T1000 (cell line): ENCODE measurements around the gene SLC7A7.
"Not testable (repeated sequence)": the region's sequence is repeated elsewhere in the genome, so short reads cannot be mapped to it uniquely, and the experiment has no call there.

Source experiments
- DNase-seq: peaks from one replicate; lab custom pipeline; 2025; ENCODE audit warnings: mixed read lengths; lab: John Stamatoyannopoulos, UW

SLC7A7 gene

DNA sequence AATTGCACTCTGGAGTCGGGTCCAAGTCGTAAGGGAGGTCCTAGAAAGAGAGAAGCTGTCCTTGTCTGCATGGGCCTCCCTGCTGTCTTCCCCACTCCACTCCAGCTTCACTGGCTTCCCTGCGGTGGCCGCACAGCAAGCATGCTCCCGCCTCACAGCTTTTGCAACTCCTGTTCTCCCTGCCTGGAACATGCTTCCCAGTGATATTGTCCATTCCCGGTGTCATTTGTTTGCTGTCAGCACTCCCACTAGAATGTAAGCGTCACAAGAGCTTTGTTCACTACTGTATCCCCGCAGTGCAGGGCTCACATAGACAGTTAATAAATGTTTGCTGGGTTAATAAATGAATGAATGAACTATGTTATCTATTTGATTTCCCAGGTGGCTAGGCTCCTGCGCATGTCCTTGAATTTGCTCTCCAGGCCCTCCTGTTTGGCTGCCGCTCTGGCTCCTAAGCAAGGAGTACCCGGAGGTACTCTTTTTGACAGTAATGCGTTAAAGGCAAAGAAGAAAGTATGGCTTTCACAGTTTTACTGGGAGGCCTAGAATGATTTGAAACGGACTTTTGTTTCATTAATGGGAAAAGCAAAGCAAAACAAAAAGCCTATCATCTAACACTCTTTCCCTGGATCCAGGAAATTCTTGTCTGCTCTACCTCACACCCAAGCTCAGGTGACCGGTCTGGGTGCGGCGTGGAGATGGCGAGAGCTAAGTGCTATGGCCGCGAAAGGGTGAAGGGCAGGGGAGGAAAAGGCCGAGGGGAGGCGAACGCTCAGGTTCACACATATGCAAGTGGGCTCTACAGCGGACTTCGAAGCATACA, 6.2 kb upstream of the SLC7A7 start:
- DNase-seq = no peak

DNA sequence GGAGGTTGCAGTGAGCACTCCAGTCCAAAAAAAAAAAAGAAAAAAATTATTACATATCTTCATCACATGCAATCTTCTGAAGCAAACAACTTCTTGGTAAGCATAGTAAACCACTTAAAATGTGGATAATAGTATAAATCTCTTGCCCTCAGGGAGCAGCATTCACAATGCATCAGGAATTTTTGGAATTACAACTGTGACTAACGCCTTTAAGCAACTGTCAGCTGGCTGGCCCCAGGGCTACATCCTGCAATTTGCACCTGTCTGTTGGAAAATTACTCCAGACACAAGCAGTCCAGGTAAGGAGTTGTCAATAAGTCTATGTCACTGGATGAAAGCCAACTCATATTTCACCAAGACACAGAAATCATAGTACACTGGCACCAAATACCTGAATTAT, 5.5 kb upstream of the SLC7A7 start:
- DNase-seq = no peak

DNA sequence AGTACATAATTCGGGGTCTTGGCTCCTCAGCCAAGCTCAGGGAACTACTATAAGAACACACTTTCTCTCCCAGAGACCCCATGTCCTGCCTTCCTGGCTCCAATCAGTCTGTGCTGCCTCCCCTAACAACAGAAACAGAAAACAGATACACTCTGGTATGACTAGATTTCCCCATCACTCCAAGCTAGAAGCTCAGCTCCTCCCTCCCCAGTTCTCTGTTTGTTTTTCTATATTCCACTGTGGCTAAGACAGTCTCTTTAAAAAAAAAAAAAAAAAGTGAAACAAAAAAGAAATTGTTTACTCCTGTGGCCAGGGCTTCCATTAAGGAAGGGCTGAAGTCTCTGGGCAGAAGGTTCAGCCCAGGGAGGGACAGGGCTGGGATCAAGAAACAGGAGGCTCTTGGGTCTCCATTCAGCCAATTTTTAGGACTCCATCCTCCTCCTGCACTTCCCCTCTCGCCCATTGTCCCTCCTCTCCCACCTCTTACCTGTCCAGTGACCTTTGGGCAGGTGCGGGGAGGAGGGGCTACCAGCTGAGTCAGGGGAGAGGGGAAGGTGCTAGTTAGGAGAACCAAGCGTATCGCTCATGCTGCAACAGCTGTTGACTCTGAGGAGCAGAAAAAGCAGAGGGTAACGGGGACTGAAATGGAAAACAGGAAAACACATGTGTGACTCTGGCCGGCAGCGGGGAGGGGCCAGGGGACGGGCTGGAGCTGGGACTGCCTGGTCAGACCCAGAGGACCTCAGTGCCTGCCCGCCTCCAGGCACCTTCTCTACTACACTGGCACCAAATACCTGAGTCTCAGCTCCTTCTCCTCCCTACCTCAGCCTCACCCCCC, 4.1 kb upstream of the SLC7A7 start:
- DNase-seq = no peak

DNA sequence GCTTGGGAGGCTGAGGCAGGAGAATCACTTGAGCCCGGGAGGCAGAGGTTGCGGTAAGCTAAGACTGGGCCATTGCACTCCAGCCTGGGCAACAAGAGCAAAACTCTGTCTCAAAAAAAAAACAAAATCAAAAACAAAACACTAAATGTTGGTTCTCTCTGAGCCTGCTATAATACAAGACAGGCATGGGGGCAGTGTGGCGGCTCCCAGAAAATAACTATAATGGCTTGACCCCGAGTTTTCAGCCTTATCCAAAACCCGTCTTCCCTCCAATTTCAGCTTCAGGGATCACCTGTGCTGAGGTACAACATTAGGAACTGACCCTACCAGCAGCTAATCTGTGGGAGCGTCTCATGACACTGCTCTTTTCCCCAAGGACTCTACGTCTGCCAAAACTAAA, 862 bp downstream of the SLC7A7 start:
- DNase-seq = no peak

DNA sequence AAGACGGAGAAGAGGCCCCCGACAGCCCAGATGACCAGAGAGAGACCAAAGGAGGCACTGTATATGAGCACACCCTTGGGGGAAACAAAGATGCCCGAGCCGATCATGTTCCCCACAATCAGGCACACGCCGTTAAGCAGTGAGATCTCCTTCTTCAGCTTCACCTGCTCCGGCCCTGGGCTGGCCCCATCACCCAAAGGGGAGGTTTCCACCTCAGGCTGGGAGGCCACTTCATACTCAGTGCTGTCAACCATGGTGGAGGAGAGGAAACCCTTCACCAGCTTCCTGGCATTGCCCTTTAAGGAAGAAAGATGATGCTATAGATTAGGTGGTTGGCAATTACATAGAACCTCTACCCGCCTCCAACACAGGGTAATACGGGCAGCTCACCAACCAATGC, 2.1 kb downstream of the SLC7A7 start:
- no peak for DNase-seq

DNA sequence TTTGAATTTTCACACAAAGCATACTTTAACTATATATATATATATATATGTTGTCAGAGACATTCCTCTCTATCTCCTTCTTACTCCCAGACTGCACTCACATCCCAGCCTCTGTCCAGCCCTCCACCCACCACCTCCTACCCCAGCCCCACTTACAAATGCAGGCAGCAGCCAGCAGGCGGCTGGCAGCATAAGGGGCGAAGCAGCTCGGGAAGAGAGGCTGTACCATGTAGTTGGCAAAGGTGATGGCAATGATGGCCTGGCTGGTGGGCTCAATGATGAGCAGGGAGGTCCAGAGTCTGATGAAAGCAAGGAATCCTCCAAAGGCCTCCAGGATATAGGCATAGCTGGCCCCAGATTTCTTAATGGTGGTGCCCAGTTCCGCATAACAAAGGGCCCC, 2.5 kb downstream of the SLC7A7 start:
- DNase-seq = no peak

DNA sequence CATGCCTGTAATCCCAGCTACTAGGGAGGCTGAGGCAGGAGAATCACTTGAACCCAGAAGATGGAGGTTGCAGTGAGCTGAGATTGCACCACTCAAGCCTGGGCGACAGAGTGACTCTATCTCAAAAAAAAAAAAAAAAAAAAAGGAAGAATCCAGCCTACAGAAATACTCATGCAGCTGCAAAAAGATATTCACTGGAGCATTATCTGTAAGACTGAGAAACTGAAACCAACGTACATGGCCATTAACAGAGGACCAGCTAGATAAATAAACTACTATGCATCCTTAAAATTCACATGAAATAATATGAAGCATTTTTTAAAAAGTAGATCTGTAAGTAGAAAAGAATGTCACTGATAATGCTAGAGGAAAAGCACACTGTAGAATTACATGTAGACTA, 3.5 kb downstream of the SLC7A7 start:
- no peak for DNase-seq

DNA sequence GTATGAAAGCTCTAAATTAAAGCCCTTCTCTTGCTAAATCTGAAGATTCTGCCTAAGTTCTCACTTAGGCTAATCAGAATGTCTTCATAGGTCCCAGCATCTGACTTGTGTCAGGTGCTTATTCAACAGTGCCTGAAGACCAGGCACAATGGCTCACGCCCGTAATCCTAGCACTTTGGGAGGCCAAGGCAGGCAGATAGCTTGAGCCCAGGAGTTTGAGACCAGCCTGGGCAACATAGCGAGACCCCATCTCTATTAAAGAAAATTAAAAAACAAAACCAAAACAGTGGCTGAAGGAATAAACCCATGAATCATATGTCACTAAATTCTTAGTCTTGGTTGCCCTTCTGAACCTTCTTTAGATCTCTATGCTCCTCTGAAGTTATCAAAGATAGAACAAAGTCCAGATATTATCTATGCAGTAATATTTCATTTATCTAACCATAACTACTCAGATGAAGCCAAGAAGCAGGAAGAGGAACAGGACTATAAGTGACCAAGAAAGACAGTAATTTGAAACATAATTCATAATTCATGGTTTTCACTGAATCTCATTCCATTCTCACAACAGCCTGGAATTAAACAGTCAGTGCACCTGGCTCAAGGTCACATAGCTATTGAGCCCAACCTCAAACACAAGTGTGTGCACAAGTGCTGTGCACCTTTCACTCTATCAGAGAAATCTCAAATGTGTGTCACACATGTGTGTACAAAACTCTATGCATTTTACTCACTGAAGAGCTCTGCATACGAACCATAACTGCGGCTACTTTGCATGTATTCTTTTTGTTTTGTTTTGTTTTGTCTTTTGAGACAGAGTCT, 6.6 kb downstream of the SLC7A7 start:
- DNase-seq = no peak

DNA sequence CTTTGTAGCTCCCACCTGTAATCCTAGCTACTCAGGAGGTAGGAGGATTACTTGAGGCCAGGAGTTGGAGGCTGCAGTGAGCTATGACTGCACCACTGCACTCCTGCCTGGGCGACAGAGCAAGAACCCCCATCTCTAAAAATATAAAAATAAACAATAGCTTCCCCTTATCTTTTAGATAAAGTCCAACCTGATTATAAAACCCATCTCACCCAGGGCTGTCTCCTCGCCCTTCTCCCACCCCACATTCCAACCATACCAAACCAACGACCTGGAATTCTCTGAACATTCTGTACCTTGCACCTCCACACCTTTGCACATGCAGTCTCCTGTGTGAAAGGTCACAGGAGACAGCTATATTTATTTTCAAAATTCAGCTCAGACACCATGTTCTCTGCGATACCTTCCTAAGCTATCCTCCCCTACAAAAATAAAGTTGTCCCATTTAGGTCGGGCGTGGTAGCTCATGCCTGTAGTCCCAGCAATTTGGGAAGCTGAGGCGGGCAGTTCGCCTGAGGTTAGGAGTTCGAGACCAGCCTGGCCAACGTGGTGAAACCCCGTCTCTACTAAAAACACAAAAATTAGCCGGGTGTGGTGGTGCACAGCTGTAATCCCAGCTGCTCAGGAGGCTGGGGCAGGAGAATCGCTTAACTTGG, 7.7 kb downstream of the SLC7A7 start:
- DNase-seq = no peak

DNA sequence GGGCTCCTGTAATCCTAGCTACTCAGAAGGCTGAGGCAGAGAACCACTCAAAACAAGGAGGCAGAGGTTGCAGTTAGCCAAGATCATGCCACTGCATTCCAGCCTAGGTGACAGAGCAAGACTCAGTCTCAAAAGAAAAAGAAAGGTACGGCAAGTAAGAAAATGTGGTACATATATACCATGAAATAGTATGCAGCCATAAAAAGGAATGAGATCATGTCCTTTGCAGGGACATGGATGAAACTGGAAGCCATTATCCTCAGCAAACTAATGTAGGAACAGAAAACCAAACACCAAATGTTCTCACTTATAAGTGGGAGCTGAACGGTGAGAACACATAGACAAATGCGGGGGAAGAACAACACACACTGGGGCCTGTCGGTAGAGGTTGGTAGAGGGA, 10.0 kb downstream of the SLC7A7 start:
- not testable (repeated sequence) for DNase-seq

DNA sequence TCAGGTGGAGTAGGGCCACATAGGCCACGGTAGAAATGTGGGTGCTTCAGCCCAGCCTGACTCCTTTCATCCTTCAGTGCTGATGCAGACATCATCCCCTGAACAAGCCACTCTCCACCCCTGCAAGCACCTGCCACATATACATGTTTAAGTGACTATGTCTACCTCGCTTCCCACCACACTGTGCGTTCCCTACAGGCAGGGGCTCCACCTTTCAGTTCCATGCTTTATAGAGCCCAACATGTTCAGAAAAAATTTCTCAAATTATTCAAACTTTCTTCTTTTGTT, 11.6 kb downstream of the SLC7A7 start:
- DNase-seq = no peak

DNA sequence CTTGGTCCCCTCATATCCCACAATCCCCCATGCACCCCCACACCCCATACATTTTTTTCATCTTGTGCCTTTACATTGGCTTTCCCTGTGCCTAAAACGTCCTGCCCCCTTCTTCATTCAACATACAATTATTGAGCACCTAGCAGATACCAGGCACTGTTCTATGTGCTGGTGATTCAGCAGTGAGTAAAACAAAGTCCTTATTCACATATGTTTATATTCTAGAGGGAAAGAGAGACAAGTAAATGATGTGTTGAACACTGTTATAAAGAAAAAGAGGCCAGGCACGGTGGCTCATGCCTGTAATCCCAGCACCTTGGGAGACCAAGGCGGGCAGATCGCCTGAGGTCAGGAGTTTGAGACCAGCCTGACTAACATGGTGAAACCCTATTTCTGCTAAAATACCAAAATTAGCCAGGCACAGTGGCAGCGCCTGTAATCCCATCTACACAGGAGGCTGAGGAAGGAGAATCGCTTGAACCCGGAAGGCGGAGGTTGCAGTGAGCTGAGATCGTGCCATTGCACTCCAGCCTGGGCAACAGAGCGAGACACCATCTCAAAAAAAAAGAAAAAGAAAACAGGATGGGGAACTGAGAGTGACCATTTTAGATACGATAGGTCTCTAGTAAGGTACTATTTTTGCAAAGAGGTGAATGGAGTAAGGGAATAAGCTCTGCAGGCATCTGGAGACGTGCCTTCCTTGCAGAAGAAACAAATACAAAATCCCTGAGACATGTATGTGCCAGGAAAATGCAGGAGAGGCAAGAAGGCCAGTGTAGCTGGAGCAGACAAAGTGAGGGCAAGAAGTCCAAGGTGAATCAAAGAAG, 12.2 kb downstream of the SLC7A7 start:
- no peak for DNase-seq

DNA sequence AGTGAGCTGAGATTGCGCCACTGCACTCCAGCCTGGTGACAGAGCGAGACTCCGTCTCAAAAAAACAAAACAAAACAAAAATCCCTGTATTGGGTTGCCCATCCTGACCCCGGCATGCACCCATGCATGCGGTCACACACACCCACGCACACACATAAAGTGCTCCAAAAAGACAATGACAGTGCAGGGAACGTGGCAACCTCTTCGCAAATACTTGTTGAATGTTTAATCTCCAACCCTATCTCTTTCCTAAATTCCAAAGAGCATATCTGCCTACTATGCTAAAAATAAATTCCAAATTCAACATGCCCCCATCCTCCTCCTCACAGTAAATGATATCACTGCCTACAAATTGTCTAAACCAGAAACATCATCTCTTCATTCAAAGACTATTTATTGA, 13.5 kb downstream of the SLC7A7 start:
- DNase-seq = no peak

DNA sequence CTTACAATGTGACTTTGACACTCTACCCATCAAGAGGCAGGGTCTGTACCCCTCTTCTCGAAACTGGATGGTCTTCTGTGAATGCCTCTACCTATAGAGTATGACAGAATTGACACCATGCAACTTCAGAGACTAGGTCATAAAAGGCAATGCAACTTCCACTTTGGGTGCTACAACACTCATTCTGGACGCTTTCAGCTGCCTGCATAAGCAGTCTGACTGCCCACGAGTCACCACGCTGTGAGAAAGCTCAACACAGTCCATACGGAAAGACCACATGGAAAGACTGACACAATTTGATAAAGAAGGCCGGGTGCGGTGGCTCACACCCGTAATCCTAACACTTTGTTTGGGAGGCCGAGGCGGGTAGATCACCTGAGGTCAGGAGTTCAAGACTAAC, 14.9 kb downstream of the SLC7A7 start:
- no peak for DNase-seq

DNA sequence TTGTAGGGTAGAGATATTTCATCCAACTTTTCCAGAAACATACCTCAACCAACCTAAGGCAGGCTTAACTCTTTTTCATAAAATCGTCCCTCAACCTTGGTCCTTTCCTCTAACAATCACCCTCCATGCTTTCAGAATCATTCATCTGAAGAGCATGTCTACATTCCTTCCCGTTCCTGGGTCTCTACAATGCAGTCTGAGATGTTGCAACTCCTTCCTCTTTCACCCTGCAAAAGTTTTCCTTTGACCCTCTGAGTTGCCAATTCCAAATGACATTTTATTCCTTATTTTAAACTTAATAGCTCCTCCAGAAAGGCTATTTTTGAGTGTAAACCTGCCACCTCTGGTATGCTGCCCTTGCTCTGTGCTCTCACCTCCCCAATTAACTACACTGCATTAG, 16.7 kb downstream of the SLC7A7 start:
- no peak for DNase-seq

DNA sequence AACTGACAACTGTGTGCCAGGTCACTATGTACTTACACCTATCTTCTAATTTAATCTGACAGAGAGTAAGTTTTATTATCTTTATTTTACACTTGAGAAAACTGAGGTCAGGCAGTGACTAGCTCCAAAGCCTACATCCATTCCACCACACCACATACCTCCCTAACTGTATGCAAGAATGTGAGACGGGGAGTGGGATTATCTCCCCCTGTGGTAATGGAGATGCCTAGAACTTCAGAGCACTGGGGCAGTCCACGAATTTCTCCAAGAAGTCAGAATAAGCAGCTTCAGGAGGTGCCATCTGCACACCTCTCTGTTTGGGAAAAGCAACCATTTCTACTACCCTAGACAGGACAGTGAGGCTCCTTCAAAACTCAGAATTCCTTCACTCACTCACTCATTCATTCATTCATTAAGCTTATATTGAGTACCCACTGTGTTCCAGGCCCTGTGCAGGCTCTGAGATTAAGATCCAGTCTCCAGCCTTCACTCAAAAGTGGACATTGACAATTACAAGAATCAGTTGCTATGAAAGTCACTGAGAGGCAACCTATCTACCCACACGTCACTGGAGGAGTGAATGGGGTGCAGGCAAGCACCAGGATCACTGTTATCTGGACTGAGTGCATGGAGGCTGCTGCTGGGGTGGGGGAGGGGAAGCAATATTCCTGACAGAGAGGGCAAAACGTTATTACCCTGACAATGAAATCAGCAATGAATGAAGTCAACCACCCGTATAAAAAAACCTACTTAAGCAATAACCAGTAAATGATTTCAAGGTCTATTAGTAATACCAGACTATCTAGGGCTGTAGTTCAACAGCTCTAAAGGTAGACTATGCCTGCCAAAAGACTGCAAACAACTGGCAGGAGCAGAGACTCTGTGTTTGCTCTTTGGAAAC, 18.0 kb downstream of the SLC7A7 start:
- DNase-seq = no peak

DNA sequence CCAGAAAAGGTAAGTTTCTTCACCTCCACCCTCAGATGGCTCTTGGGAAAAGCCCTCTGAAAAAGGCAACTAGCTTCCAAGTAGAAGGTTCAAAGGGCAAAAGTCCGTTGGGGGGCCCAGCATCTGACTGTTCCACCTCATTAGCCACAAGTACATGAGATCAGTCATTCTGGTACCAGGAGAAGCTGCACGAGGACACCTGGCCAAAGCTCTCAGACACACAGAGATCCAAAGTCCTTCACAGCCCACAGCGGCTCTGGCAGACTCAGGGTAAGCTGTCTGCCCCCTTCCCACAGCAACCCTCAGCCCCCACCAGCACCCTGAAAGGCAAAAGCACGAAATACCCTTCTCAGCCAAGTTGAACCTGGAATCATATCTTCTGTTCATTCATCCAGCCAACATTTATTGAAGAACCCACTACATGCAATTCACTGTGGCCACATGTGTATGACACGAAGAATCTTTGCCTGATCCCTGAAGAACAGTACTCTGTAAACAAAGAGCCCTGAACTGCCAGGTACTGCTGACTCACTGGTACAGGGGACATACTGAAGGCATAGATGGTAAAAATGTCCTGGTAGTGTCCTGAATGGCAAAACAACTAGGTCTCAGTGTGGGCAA, 19.0 kb downstream of the SLC7A7 start:
- no peak for DNase-seq

DNA sequence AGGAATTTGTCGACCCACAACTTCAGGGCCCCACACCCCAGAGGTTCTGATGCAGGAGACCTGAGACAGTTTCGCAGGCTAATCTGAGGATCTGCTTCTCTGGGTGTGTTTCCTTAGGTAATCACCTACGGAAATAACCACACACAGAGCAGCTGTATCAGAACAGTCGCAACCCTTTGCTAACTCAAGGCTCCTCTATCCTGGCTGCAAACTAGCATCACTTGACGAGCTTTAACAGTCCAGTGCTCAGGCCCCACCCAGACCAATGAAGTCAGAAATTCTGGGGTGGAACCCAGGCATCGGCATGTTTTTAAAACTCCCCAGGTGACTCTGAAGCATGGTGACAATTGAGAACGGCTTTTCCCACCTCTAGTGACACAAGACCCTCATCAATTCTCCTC, 20.7 kb downstream of the SLC7A7 start:
- no peak for DNase-seq

DNA sequence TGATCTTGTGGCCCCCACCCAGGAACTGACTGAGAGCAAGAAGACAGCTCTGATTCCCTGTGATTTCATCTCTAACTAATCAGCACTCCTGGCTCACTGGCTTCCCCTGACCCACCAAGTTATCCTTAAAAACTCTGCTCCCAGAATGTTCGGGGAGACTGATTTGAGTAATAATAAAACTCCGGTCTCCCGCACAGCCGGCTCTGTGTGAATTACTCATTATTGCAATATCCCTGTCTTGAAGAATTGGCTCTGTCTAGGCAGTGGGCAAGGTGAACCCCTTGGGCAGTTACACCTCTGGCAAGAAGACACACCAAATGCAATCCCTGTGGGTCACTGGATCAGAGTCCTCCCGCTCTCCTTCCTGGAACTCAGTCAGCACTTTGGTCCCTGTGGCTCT, 21.3 kb downstream of the SLC7A7 start:
- no peak for DNase-seq

DNA sequence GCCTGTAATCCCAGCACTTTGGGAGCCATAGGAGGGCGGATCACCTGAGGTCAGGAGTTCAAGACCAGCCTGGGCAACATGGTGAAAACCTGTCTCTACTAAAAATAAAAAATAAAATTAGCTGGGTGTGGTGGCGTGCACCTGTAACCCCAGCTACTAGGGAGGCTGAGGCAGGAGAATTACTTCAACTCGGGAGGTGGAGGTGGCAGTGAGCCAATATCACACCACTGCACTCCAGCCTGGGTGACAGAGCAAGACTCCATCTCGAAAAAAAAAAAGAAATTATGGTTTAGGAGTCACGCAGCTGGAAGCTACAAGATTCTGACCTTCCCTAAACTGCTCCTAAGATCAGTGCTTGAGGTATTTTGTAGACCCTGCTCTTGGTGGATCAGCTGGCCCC, 21.7 kb downstream of the SLC7A7 start:
- not testable (repeated sequence) for DNase-seq
